H9 (cell line): ENCODE measurements around the gene LMTK3. TPM values are rescaled to one million over a fixed set of nuclear protein-coding genes. Genes with fewer than 3 reads are reported as not detected.

Source experiments
- DNase-seq: peaks from one replicate; pipeline ENCODE4 v3.0.0-alpha.2; 2017
- H2AFZ ChIP-seq: one replicate; pipeline ENCODE4 v1.6.1; 2013; ENCODE audit warnings: mild to moderate bottlenecking, low read length, control low read depth, moderate library complexity
- H2AK5ac ChIP-seq: 2 replicates; pipeline ENCODE4 v1.6.1; 2013; ENCODE audit warnings: low read length, control low read depth, mixed read lengths; ENCODE audit not compliant: insufficient read length
- H2BK120ac ChIP-seq: one replicate; pipeline ENCODE4 v1.6.1; 2013; ENCODE audit warnings: low read depth, mild to moderate bottlenecking, low read length, control low read depth, inconsistent platforms; ENCODE audit not compliant: poor library complexity, severe bottlenecking
- H2BK12ac ChIP-seq: 2 replicates; pipeline ENCODE4 v1.6.1; 2013; ENCODE audit warnings: low read length, control low read depth, mixed read lengths, low read depth; ENCODE audit not compliant: insufficient read length
- H2BK15ac ChIP-seq: 2 replicates; pipeline ENCODE4 v1.6.1; 2013; ENCODE audit warnings: low read depth, low read length, control low read depth
- H2BK20ac ChIP-seq: one replicate; pipeline ENCODE4 v1.6.1; 2013; ENCODE audit warnings: low read depth, mild to moderate bottlenecking, low read length, control low read depth, inconsistent platforms; ENCODE audit not compliant: poor library complexity, severe bottlenecking
- H2BK5ac ChIP-seq: 2 replicates; pipeline ENCODE4 v1.6.1; 2013; ENCODE audit warnings: low read length, control low read depth, mixed read lengths; ENCODE audit not compliant: insufficient read length
- H3K14ac ChIP-seq: 2 replicates; pipeline ENCODE4 v1.6.1; 2013; ENCODE audit warnings: low read length, control low read depth; ENCODE audit not compliant: insufficient read depth
- H3K18ac ChIP-seq: 2 replicates; pipeline ENCODE4 v1.6.1; 2013; ENCODE audit warnings: low read depth, mild to moderate bottlenecking, mixed read lengths, low read length, control low read depth; ENCODE audit not compliant: insufficient read length
- H3K23ac ChIP-seq: 2 replicates; pipeline ENCODE4 v1.6.1; 2013; ENCODE audit warnings: low read length, control low read depth, mixed read lengths, low read depth; ENCODE audit not compliant: insufficient read length
- H3K23me2 ChIP-seq: 2 replicates; pipeline ENCODE4 v1.6.1; 2013; ENCODE audit warnings: low read depth, mild to moderate bottlenecking, mixed read lengths, low read length, control low read depth; ENCODE audit not compliant: insufficient read length, poor library complexity, severe bottlenecking
- H3K27ac ChIP-seq: 2 replicates; pipeline ENCODE4 v1.5.1; 2013; ENCODE audit warnings: low read length, control low read depth, mixed read lengths, low read depth; ENCODE audit not compliant: insufficient read length
- H3K27me3 ChIP-seq: 2 replicates; pipeline ENCODE4 v1.6.1; 2013; ENCODE audit warnings: low read length, control low read depth, inconsistent platforms; ENCODE audit not compliant: insufficient read depth
- H3K4ac ChIP-seq: 2 replicates; pipeline ENCODE4 v1.6.1; 2013; ENCODE audit warnings: low read depth, mild to moderate bottlenecking, control low read depth, inconsistent platforms, low read length, moderate library complexity
- H3K4me1 ChIP-seq: 2 replicates; pipeline ENCODE4 v1.6.1; 2013; ENCODE audit warnings: low read length, control low read depth, inconsistent platforms; ENCODE audit not compliant: insufficient read depth
- H3K4me2 ChIP-seq: 2 replicates; pipeline ENCODE4 v1.6.1; 2013; ENCODE audit warnings: low read length, control low read depth, mixed read lengths; ENCODE audit not compliant: insufficient read length, insufficient read depth
- H3K56ac ChIP-seq: 2 replicates; pipeline ENCODE4 v1.6.1; 2013; ENCODE audit warnings: low read depth, mild to moderate bottlenecking, mixed read lengths, low read length, control low read depth; ENCODE audit not compliant: insufficient read length
- H3K79me1 ChIP-seq: 2 replicates; pipeline ENCODE4 v1.6.1; 2013; ENCODE audit warnings: low read depth, mild to moderate bottlenecking, moderate library complexity, low read length, control low read depth, inconsistent platforms; ENCODE audit not compliant: insufficient read depth, poor library complexity, severe bottlenecking
- H3K79me2 ChIP-seq: 2 replicates; pipeline ENCODE4 v1.6.1; 2013; ENCODE audit warnings: low read length, control low read depth, inconsistent platforms; ENCODE audit not compliant: insufficient read depth
- H3K9ac ChIP-seq: 2 replicates; pipeline ENCODE4 v1.6.1; 2013; ENCODE audit warnings: low read length, control low read depth, mixed read lengths; ENCODE audit not compliant: insufficient read length; ENCODE audit errors: extremely low read depth
- H3K9me3 ChIP-seq: one replicate; pipeline ENCODE4 v1.6.1; 2013; ENCODE audit warnings: low read depth, low read length, inconsistent platforms; ENCODE audit not compliant: control insufficient read depth
- H3T11ph ChIP-seq: one replicate; pipeline ENCODE4 v1.6.1; 2013; ENCODE audit warnings: mild to moderate bottlenecking, low read length, control low read depth, inconsistent platforms
- H4K20me1 ChIP-seq: one replicate; pipeline ENCODE4 v1.6.1; 2013; ENCODE audit not compliant: control insufficient read depth, insufficient read length, insufficient read depth
- H4K5ac ChIP-seq: 2 replicates; pipeline ENCODE4 v1.6.1; 2013; ENCODE audit warnings: low read depth, mild to moderate bottlenecking, mixed read lengths, low read length, control low read depth; ENCODE audit not compliant: insufficient read length
- H4K8ac ChIP-seq: replicated peaks from 2 replicates; pipeline ENCODE4 v1.6.1; 2013; ENCODE audit warnings: low read length, control low read depth, mixed read lengths, low read depth; ENCODE audit not compliant: insufficient read length
- H4K91ac ChIP-seq: 2 replicates; pipeline ENCODE4 v1.6.1; 2013; ENCODE audit warnings: low read depth, mild to moderate bottlenecking, moderate library complexity, mixed read lengths, low read length, control low read depth; ENCODE audit not compliant: insufficient read length
- H3K27ac Mint-ChIP-seq, 3 experiments: 2 replicates in 2 of 3; 3 replicates in 1 of 3; pipeline ENCODE4 v1.8.0; 2020 to 2021; ENCODE audit warnings: mixed read lengths in 3 of 3, mild to moderate bottlenecking in 1 of 3, moderate library complexity in 1 of 3
- H3K27me3 Mint-ChIP-seq: 2 replicates; pipeline ENCODE4 v1.8.0; 2021; ENCODE audit warnings: low read depth, mild to moderate bottlenecking, moderate library complexity, mixed read lengths
- H3K36me3 Mint-ChIP-seq, 3 experiments: 2 replicates in 2 of 3; 3 replicates in 1 of 3; pipeline ENCODE4 v1.8.0; 2020 to 2021; ENCODE audit warnings: low read depth in 3 of 3, mixed read lengths in 3 of 3; ENCODE audit not compliant: insufficient read depth in 1 of 3
- H3K4me1 Mint-ChIP-seq, 2 experiments: 2 replicates each; pipeline ENCODE4 v1.8.0; 2020; ENCODE audit warnings: mixed read lengths in 2 of 2
- H3K4me3 Mint-ChIP-seq, 2 experiments: 2 replicates in 1 of 2; 3 replicates in 1 of 2; pipeline ENCODE4 v1.8.0; 2020 to 2021; ENCODE audit warnings: mild to moderate bottlenecking in 2 of 2, mixed read lengths in 2 of 2, moderate library complexity in 1 of 2
- H3K9me3 Mint-ChIP-seq, 2 experiments: 2 replicates in 1 of 2; 3 replicates in 1 of 2; pipeline ENCODE4 v1.8.0; 2020; ENCODE audit warnings: mild to moderate bottlenecking in 2 of 2, mixed read lengths in 2 of 2, moderate library complexity in 1 of 2
- CTCF ChIP-seq: fragments of 200-600 bp; sonication (generic); conservative IDR thresholded peaks from 3 replicates; pipeline ENCODE4 v1.8.0; 2021; ENCODE audit warnings: antibody characterized with exemption, mild to moderate bottlenecking
- WGBS: extraction: QIAGEN DNeasy Blood & Tissue Kit; methylation state at CpG from one replicate; pipeline ENCODE4 v1.1.7; 2013; ENCODE audit warnings: missing lambda C conversion rate, low lambda C conversion rate, mixed read lengths; ENCODE audit not compliant: insufficient read length; ENCODE audit errors: extremely low coverage; 5-methylcytosine and 5-hydroxymethylcytosine counted together
- total RNA-seq: library from RNA; stranded (reverse); gene quantifications from 2 replicates; pipeline ENCODE4 v1.2.1, GENCODE V29; 2021

LMTK3 gene
- total RNA-seq, 1 experiment from 2014 or later: 14.4 TPM

GRCh38 chr19:48540110-48540509 lies 28.5 kb upstream of the LMTK3 start:
- H3K9me3 ChIP-seq: no peaks in the 10 kb centered on the region

More at GRCh38 chr19:48540110-48540509, 28.5 kb upstream of the LMTK3 start:
- no peak overlapping the region for H2BK12ac ChIP-seq
- H3K27ac ChIP-seq: no peak overlapping the region
- no peak for DNase-seq
- peaks cover 2% of the 10 kb centered on the region; the same call in 1 of the 2 replicates for H3K4me1 ChIP-seq
- no peak overlapping the region for H4K8ac ChIP-seq
- no peak overlapping the region for H3K14ac ChIP-seq
- H3K9me3 Mint-ChIP-seq: peaks cover 0 to 2% of the 10 kb centered on the region in 2 experiments; a peak in 1 of 5 replicates
- no peak overlapping the region for H2BK5ac ChIP-seq
- no peak overlapping the region for H2BK120ac ChIP-seq
- H3K27me3 ChIP-seq: no peaks in the 10 kb centered on the region
- H3K79me1 ChIP-seq: no peaks in the 10 kb centered on the region
- H3K79me2 ChIP-seq: no peaks in the 10 kb centered on the region
- no peaks in the 10 kb centered on the region for H3K23me2 ChIP-seq
- H3K27ac Mint-ChIP-seq: peak overlapping the region in 2 of 3 experiments; percentile 27 to 96; a peak in 3 of 7 replicates
- H3K27me3 Mint-ChIP-seq: no peaks in the 10 kb centered on the region; the same call in 1 of the 2 replicates
- H2BK20ac ChIP-seq: no peak overlapping the region
- no peak overlapping the region for H3K4me2 ChIP-seq
- no peak overlapping the region for H2AFZ ChIP-seq
- no peak overlapping the region for H3T11ph ChIP-seq
- H3K18ac ChIP-seq: no peak overlapping the region
- no peak overlapping the region for H3K4me3 Mint-ChIP-seq
- no peak overlapping the region for H4K91ac ChIP-seq
- TF ChIP-seq CTCF: no peak
- no peak overlapping the region for H3K4ac ChIP-seq
- H3K4me1 Mint-ChIP-seq: peaks cover 8 to 9% of the 10 kb centered on the region in 2 experiments
- H3K56ac ChIP-seq: no peak overlapping the region
- no CpG with 5 or more reads among the region's 7 CpGs for WGBS
- no peak overlapping the region for H3K9ac ChIP-seq
- no peaks in the 10 kb centered on the region for H4K20me1 ChIP-seq
- no peak overlapping the region for H2AK5ac ChIP-seq
- no peak overlapping the region for H2BK15ac ChIP-seq
- H3K23ac ChIP-seq: no peak overlapping the region
- no peak overlapping the region for H4K5ac ChIP-seq
- H3K36me3 Mint-ChIP-seq: no peaks in the 10 kb centered on the region; a peak in 1 of 7 replicates
